ENCODE data around the gene ATP6V1C2. TPM values are rescaled to one million over a fixed set of nuclear protein-coding genes. Genes with fewer than 3 reads are reported as not detected.

The ATP6V1C2 gene
- total RNA-seq, 3 donors from 2014 or later (not counting 1 experiment from before 2014, with no cell fraction given) = 0.92 TPM; not detected in 2

DNA sequence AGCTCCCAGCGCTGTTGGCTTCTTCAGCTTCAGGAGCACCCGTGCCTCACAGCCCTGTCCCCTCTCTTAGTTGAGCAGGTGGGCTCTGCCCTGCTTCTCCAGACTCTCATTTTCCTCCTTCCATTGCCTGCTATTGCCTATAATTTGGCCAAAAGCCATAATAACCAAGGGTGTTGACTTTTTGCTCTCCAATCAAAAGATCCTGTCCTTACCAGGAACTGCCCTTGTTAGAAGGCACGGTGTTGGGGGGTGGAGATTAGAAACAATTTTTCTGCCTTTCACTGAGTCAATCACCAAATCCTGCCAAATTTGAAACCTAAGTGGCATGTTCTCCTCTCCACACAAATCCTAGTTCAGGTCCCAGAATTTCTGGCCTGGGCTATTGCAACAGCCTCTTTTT is 107.9 kb downstream of the ATP6V1C2 start:
- 91% methylated on average over 2 of the region's 3 CpGs for WGBS (ENCODE audit: insufficient coverage)

DNA sequence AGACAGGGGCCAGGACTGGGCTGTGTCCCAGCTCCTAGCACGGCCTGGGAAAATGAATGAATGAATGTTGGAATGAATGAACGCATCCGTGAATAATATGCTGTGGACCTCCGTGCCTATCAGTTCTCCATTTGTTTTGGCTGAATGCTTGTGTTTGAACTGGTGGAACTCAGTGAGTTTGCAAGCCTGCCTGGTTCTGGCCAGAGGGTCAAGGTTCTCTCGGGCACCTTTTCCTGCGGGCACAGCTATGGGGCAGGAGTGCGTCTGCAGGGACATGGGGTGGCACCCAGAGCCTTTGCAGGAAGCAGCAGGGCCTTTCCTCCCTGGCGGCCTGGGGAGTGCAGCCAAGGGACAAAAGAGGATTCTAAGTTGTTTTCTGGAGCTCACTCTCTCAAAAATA is 108.8 kb downstream of the ATP6V1C2 start:
- peaks cover 5 to 9% of the 10 kb centered on the region in 2 donors for H3K4me1 Mint-ChIP-seq
- Histone ChIP-seq H3K4me1 (ENCODE audit: control insufficient read depth, insufficient read depth, low read length) (peaks cover 11% of the 10 kb centered on the region), H3K9me3 (ENCODE audit: control insufficient read depth, insufficient read depth, low read length) (no peaks in the 10 kb centered on the region), H3K27ac (ENCODE audit: low read length) (no peak overlapping the region), H3K4me3 (ENCODE audit: low read length) (no peak overlapping the region), H3K36me3 (ENCODE audit: control insufficient read depth, insufficient read depth, low read length) (no peaks in the 10 kb centered on the region), H3K27me3 (ENCODE audit: control insufficient read depth, insufficient read depth, low read length) (peaks cover 7% of the 10 kb centered on the region)
- intact Hi-C loops (cut with micrococcal nuclease) = no loop called here
- no peak overlapping the region for H3K4me3 Mint-ChIP-seq
- no peak overlapping the region for H3K27ac Mint-ChIP-seq
- DNase-seq = no peak
- TF ChIP-seq, protein P1, sequence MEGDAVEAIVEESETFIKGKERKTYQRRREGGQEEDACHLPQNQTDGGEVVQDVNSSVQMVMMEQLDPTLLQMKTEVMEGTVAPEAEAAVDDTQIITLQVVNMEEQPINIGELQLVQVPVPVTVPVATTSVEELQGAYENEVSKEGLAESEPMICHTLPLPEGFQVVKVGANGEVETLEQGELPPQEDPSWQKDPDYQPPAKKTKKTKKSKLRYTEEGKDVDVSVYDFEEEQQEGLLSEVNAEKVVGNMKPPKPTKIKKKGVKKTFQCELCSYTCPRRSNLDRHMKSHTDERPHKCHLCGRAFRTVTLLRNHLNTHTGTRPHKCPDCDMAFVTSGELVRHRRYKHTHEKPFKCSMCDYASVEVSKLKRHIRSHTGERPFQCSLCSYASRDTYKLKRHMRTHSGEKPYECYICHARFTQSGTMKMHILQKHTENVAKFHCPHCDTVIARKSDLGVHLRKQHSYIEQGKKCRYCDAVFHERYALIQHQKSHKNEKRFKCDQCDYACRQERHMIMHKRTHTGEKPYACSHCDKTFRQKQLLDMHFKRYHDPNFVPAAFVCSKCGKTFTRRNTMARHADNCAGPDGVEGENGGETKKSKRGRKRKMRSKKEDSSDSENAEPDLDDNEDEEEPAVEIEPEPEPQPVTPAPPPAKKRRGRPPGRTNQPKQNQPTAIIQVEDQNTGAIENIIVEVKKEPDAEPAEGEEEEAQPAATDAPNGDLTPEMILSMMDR (IDR thresholded peaks at IDR 0.05) = no peak
- WGBS (ENCODE audit: insufficient coverage) = 90% methylated on average over 8 of the region's 8 CpGs
- H3K27me3 Mint-ChIP-seq (ENCODE audit: low read depth in 2 of 2) = peaks cover 31 to 48% of the 10 kb centered on the region in 2 donors
- no peak for ATAC-seq
- H3K36me3 Mint-ChIP-seq = no peaks in the 10 kb centered on the region
- no peaks in the 10 kb centered on the region for H3K9me3 Mint-ChIP-seq

More for the DNA sequence above, 107.9 kb downstream of the ATP6V1C2 start:
- Mint-ChIP-seq H3K4me3 (no peak overlapping the region), H3K4me1 (peaks cover 5 to 9% of the 10 kb centered on the region in 2 donors), H3K9me3 (no peaks in the 10 kb centered on the region), H3K27me3 (ENCODE audit: low read depth in 2 of 2) (peaks cover 34 to 55% of the 10 kb centered on the region in 2 donors), H3K27ac (no peak overlapping the region), H3K36me3 (no peaks in the 10 kb centered on the region)
- Histone ChIP-seq H3K4me3 (ENCODE audit: low read length) (no peak overlapping the region), H3K9me3 (ENCODE audit: control insufficient read depth, insufficient read depth, low read length) (no peaks in the 10 kb centered on the region), H3K36me3 (ENCODE audit: control insufficient read depth, insufficient read depth, low read length) (no peaks in the 10 kb centered on the region), H3K27ac (ENCODE audit: low read length) (no peak overlapping the region), H3K4me1 (ENCODE audit: control insufficient read depth, insufficient read depth, low read length) (peaks cover 8% of the 10 kb centered on the region), H3K27me3 (ENCODE audit: control insufficient read depth, insufficient read depth, low read length) (peaks cover 7% of the 10 kb centered on the region)
- intact Hi-C loops (cut with micrococcal nuclease) = no loop called here
- ATAC-seq (no peak), DNase-seq (no peak)
- TF ChIP-seq, protein P1 (IDR thresholded peaks at IDR 0.05) = no peak

DNA sequence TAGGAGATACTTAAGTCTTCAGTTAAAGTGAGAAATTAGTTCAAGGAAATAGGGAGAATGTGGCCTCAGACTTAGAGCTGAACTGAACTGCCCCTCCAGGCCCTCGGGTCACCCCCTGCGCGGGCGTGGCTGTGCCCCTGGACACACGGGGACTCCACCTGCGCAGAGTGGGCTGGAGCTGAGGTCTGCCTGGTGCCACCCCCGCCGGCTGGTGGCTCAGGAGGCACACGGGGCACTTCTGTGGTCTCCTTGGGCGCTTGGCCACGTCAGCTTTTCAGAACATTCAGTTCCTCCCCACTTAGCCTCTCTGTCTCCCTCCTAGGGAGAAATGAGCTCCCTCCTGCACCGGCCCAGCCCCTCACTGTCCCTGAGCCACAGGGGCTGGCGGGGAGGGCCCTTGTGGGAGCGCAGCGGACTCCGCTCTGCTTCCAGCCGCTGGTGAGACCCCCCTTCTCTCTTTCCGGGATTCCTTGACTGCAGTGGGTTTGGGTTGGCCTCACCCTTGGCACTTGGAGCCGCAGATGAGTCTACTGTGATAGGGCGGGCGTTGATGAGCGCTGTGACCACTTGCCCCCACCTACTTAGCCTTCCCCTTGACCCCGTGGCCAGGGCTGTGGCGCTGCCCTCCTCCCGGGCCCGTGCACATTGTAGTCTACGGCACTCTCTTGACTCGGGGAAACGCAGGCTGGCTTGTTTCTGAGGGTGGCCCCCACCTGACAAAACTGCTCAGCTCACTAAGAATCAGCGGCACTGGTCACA is 109.4 kb downstream of the ATP6V1C2 start:
- H3K4me3 Mint-ChIP-seq = no peak overlapping the region
- intact Hi-C loops (cut with micrococcal nuclease) = no loop called here
- Histone ChIP-seq H3K36me3 (ENCODE audit: control insufficient read depth, insufficient read depth, low read length) (no peaks in the 10 kb centered on the region), H3K4me1 (ENCODE audit: control insufficient read depth, insufficient read depth, low read length) (peaks cover 14% of the 10 kb centered on the region), H3K9me3 (ENCODE audit: control insufficient read depth, insufficient read depth, low read length) (no peaks in the 10 kb centered on the region), H3K27ac (ENCODE audit: low read length) (no peak overlapping the region), H3K27me3 (ENCODE audit: control insufficient read depth, insufficient read depth, low read length) (peaks cover 7% of the 10 kb centered on the region), H3K4me3 (ENCODE audit: low read length) (no peak overlapping the region)
- peaks cover 5 to 9% of the 10 kb centered on the region in 2 donors for H3K4me1 Mint-ChIP-seq
- TF ChIP-seq, protein P1 (IDR thresholded peaks at IDR 0.05) = no peak
- DNase-seq = no peak
- H3K36me3 Mint-ChIP-seq = no peaks in the 10 kb centered on the region
- 76% methylated on average over 30 of the region's 30 CpGs for WGBS (ENCODE audit: insufficient coverage)
- no peak for ATAC-seq
- peaks cover 28 to 41% of the 10 kb centered on the region in 2 donors for H3K27me3 Mint-ChIP-seq (ENCODE audit: low read depth in 2 of 2)
- no peak overlapping the region for H3K27ac Mint-ChIP-seq
- no peaks in the 10 kb centered on the region for H3K9me3 Mint-ChIP-seq

All from natural killer cell (primary cell).